ENCODE results near the gene PRPF18. TPM values are rescaled to one million over a fixed set of nuclear protein-coding genes. Genes with fewer than 3 reads are reported as not detected.

The PRPF18 gene
- total and polyA plus RNA-seq, 8 donors: 6.2 to 12.0 (median 9.3) TPM

DNA sequence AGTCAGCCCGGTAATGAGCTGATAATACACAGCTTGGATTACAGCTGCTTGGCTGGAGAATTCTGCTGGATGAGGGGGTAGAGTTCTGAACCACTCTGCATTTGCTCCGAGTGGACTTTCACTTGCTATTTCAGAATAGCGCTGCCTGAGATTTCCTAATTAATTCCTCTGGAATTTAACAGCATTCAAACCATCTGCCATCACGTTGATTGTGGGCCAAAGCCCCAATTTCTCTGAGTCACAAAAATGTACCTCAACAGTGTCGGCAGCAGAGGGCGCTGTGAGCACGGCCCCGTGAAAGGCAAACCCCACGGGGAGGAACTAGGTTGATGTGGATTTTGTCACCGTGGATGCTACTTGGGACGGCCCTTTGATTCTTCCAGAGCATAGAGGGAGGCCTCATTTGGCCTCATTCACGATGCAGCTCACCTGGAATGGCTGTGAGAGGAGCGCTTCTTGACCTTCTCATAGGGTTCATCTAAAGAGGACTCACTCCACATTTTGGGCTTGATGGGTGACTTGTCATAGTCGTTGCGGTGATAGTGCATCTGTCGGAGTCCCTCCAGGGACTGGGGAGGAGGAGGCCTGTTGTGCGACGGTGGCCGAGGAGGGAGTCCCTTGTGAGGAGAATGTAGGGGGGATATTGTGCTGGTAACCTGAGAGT, 73.3 kb downstream of the PRPF18 start:
- peak in 5 of 6 donors; percentile 36 to 86 (median 65) for DNase-seq
- 28 to 29% methylated on average over 19 of the region's 19 CpGs for WGBS, 2 donors
- H3K27ac ChIP-seq: no peak overlapping the region
- TF ChIP-seq, protein P1, sequence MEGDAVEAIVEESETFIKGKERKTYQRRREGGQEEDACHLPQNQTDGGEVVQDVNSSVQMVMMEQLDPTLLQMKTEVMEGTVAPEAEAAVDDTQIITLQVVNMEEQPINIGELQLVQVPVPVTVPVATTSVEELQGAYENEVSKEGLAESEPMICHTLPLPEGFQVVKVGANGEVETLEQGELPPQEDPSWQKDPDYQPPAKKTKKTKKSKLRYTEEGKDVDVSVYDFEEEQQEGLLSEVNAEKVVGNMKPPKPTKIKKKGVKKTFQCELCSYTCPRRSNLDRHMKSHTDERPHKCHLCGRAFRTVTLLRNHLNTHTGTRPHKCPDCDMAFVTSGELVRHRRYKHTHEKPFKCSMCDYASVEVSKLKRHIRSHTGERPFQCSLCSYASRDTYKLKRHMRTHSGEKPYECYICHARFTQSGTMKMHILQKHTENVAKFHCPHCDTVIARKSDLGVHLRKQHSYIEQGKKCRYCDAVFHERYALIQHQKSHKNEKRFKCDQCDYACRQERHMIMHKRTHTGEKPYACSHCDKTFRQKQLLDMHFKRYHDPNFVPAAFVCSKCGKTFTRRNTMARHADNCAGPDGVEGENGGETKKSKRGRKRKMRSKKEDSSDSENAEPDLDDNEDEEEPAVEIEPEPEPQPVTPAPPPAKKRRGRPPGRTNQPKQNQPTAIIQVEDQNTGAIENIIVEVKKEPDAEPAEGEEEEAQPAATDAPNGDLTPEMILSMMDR (IDR thresholded peaks at IDR 0.05): peak; percentile 71 to 82 (median 81)
- no peaks in the 10 kb centered on the region for H3K27me3 ChIP-seq
- intact Hi-C loops (cut with DNase I): loop anchor here (5.0 to 10.0 kb wide), 2 partner anchors 117 to 125 kb away; no protein-coding TSS in a partner anchor
- H3K4me3 ChIP-seq: no peak overlapping the region
- no peak for FAIRE-seq
- ATAC-seq: peak; percentile 62 to 86 (median 78)
- H3K9me3 ChIP-seq: no peaks in the 10 kb centered on the region
- H3K4me1 ChIP-seq: no peaks in the 10 kb centered on the region
- H3K36me3 ChIP-seq: peaks cover 0 to 51% (median 0%) of the 10 kb centered on the region in 3 donors

DNA sequence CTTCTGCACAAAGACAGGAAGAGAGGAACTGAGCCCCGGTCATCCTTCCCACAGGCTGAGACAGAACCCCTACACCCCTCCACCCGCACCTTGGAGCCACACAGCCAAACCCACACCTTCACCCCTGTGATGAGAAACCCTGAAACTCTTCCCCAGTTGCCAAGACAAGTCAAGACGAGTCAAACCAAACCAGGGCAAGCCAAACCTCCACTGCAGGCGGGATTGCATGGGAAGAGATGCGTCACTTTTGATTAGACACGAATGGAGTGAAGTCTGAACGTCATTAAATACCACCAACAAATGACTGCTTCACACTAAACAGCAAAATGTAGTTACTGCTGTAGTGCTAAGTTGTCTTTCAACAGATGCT, 73.8 kb downstream of the PRPF18 start:
- no peak for DNase-seq

DNA sequence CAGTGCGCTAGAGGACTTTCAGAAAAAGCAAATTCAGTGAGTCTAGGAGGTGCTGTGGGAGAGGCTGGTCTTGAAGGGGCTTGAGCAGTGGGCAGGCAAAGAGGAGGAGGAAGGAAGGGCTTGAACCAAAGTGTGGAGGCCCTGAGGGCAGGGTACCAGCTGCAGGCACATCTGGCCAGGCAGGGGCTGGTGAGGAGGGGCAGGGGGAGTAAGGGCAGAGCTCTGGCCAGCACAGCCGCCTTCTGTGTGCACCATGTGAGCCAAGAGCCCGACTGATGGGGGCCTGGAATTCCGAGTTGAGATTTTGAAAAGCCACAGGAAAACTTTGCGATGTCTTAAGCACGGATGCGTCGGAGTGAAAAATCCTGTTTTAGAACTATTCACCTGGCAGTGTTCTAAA, 74.5 kb downstream of the PRPF18 start:
- ATAC-seq (no peak), DNase-seq (no peak), FAIRE-seq (no peak)
- no peaks in the 10 kb centered on the region for H3K4me1 ChIP-seq
- H3K27me3 ChIP-seq: no peaks in the 10 kb centered on the region
- peaks cover 0 to 59% (median 4%) of the 10 kb centered on the region in 3 donors for H3K36me3 ChIP-seq
- H3K9me3 ChIP-seq: no peaks in the 10 kb centered on the region
- H3K27ac ChIP-seq: no peak overlapping the region
- intact Hi-C loops (cut with DNase I): loop anchor here in 1 of 3 donors (5.0 kb wide), 1 partner anchor 116 kb away; no protein-coding TSS in a partner anchor
- 69 to 74% methylated on average over 8 of the region's 8 CpGs for WGBS, 2 donors
- TF ChIP-seq, protein P1 (IDR thresholded peaks at IDR 0.05): no peak
- H3K4me3 ChIP-seq: no peak overlapping the region

More for the DNA sequence above, 73.8 kb downstream of the PRPF18 start:
- no peak for FAIRE-seq
- H3K27ac ChIP-seq: no peak overlapping the region
- no peaks in the 10 kb centered on the region for H3K4me1 ChIP-seq
- TF ChIP-seq, protein P1 (IDR thresholded peaks at IDR 0.05): no peak
- peak in 1 of 4 donors; percentile 3 for ATAC-seq
- peaks cover 0 to 56% (median 1%) of the 10 kb centered on the region in 3 donors for H3K36me3 ChIP-seq
- intact Hi-C loops (cut with DNase I): loop anchor here in 1 of 3 donors (5.0 kb wide), 1 partner anchor 117 kb away; no protein-coding TSS in a partner anchor
- no peak overlapping the region for H3K4me3 ChIP-seq
- no peaks in the 10 kb centered on the region for H3K9me3 ChIP-seq
- H3K27me3 ChIP-seq: no peaks in the 10 kb centered on the region
- WGBS, 2 donors: 61 to 68% methylated on average over 7 of the region's 7 CpGs

DNA sequence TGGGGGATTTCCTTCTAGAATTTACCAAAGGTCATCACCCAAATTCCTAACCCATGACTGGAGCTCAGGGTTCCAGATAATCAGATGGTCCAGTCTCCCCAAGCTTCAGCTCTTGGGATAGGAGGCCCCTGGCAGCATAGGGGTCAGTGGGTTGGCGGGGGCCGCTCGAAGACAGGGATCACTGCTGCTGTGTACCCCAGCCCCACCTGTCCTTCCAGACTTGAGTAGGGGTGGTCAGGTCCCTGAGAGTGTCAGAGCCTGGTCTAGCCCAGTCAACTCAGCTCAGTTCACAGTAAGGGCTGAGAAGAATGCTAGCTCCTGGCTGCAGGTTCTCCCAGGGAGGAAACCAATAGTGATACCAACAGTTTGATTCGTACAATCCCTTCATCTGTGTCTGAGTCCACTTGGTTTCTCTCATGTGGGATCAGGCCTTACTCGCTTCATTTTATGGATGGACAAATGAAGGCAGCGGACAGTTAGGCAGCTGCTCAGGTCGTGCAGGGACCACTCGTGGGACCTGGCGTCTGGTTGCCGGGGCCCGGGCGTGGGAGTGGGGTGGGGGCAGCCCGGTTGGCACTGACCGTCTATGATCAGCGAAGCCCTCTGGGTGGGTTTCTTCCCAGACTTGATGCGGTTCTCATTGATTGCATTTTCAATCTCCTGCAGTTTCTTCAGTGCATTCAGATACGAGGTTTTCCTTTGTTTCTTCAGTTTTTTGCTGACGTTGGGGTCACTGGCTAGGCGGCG, 78.9 kb downstream of the PRPF18 start:
- no peak overlapping the region for H3K4me3 ChIP-seq
- 95% methylated on average over 20 of the region's 20 CpGs for WGBS, 2 donors
- H3K9me3 ChIP-seq: no peaks in the 10 kb centered on the region
- H3K27me3 ChIP-seq: no peaks in the 10 kb centered on the region
- no peak for FAIRE-seq
- no peaks in the 10 kb centered on the region for H3K4me1 ChIP-seq
- intact Hi-C loops (cut with DNase I): no loop called here
- no peak overlapping the region for H3K27ac ChIP-seq
- no peak for ATAC-seq
- peaks cover 0 to 65% (median 4%) of the 10 kb centered on the region in 3 donors for H3K36me3 ChIP-seq
- no peak for DNase-seq
- TF ChIP-seq, protein P1 (IDR thresholded peaks at IDR 0.05): no peak

Measured in pancreas (tissue), 10 donors.